HEK293 (cell line): ENCODE results near the gene FAM169A.
"Not testable (repeated sequence)": the region's sequence is repeated elsewhere in the genome, so short reads cannot be mapped to it uniquely, and the experiment has no call there.

Source experiments
- CTCF ChIP-seq: fragments of 450-650 bp; formaldehyde crosslinking; IDR thresholded peaks from 2 replicates; pipeline ENCODE4 v1.5.1; 2016; ENCODE audit warnings: missing biosample characterization, missing genetic modification characterization
- KLF10 ChIP-seq: fragments of 450-650 bp; IDR thresholded peaks from 2 replicates; pipeline ENCODE4 v1.5.1; 2018; ENCODE audit warnings: missing biosample characterization, mild to moderate bottlenecking, missing genetic modification characterization
- PBX3 ChIP-seq: sonication (generic); formaldehyde crosslinking; IDR thresholded peaks from 2 replicates; pipeline ENCODE4 v1.8.1; 2022; ENCODE audit warnings: mild to moderate bottlenecking, moderate library complexity, missing genetic modification reagents
- ZBTB20 ChIP-seq: fragments of 450-650 bp; formaldehyde crosslinking; IDR thresholded peaks from 2 replicates; pipeline ENCODE4 v1.5.1; 2016; ENCODE audit warnings: missing biosample characterization, missing genetic modification characterization
- ZNF600 ChIP-seq: fragments of 450-650 bp; formaldehyde crosslinking; IDR thresholded peaks from 2 replicates; pipeline ENCODE4 v1.5.1; 2016; ENCODE audit warnings: missing biosample characterization, missing genetic modification characterization

- not testable (repeated sequence) for TF ChIP-seq ZBTB20 (tag by site-specific recombination); CTCF; PBX3 (CRISPR knock-in tag); ZNF600 (tag by site-specific recombination); KLF10
Observed at GRCh38 chr5:74882379-74883134, 16.4 kb upstream of the FAM169A start.
